ENCODE data around the gene ESM1. TPM values are rescaled to one million over a fixed set of nuclear protein-coding genes. Genes with fewer than 3 reads are reported as not detected.

The ESM1 gene
- total and polyA plus RNA-seq, 2 of the 8 experiments (the other 6 are each of a cell fraction or from before 2014, with no cell fraction given) = not detected

- H3K36me3 ChIP-seq (ENCODE audit: control insufficient read depth in 2 of 4, insufficient read depth in 4 of 4, low read length in 3 of 4) = no peaks in the 10 kb centered on the region; a peak in 1 of 8 replicates
- H4K20me1 ChIP-seq (replicated peaks in 1 of 2; ENCODE audit: control insufficient read depth in 1 of 2, insufficient read depth in 2 of 2, low read length in 2 of 2) = no peaks in the 10 kb centered on the region
- H2BK12ac ChIP-seq (ENCODE audit: low read depth, low read length) = no peak overlapping the region
- ChIA-PET CTCF (ENCODE audit: partially characterized antibody) (interaction anchor here (0.6 to 10.5 kb wide), 11 partner anchors 12 to 217 kb away, joined by 3 to 144 read pairs (median 8); partner anchors contain the start of gene GPX8), POLR2A (ENCODE audit: partially characterized antibody) (no interaction called here)
- H3K23ac ChIP-seq (ENCODE audit: insufficient read length) = no peak overlapping the region
- H4K91ac ChIP-seq (replicated peaks; ENCODE audit: insufficient read length, low read length) = no peak overlapping the region
- no peaks in the 10 kb centered on the region for H3K27me3 ChIP-seq (replicated peaks in 1 of 4; ENCODE audit: control insufficient read depth in 3 of 4, extremely low read depth in 1 of 4, insufficient read depth in 3 of 4, low read length in 3 of 4)
- H3K9me3 ChIP-seq (ENCODE audit: insufficient read depth in 2 of 2, low read depth in 1 of 2, low read length in 1 of 2) = no peaks in the 10 kb centered on the region
- no peak overlapping the region for H2AK5ac ChIP-seq (ENCODE audit: low read depth, low read length)
- H3K56ac ChIP-seq (replicated peaks; ENCODE audit: insufficient read length, low read depth, low read length) = no peak overlapping the region
- H3K79me1 ChIP-seq (ENCODE audit: low read depth, low read length) = no peaks in the 10 kb centered on the region
- no peak overlapping the region for H3K4me2 ChIP-seq (ENCODE audit: insufficient read depth in 1 of 2, low read depth in 2 of 2, low read length in 2 of 2)
- H2AFZ ChIP-seq (ENCODE audit: low read length) = no peak overlapping the region
- no peak overlapping the region for H3K4me3 ChIP-seq (ENCODE audit: extremely low read depth in 1 of 4, insufficient read depth in 2 of 4, low read depth in 3 of 4, low read length in 4 of 4)
- no peak overlapping the region for H2BK15ac ChIP-seq (ENCODE audit: low read length)
- H3K4ac ChIP-seq (replicated peaks; ENCODE audit: insufficient read length, low read depth, low read length) = no peak overlapping the region
- no peak overlapping the region for H2BK120ac ChIP-seq (replicated peaks; ENCODE audit: low read depth, low read length)
- H3K79me2 ChIP-seq (ENCODE audit: control insufficient read depth in 1 of 2, insufficient read depth in 2 of 2, low read length in 2 of 2) = no peaks in the 10 kb centered on the region
- H3K27ac ChIP-seq (ENCODE audit: low read depth, low read length) = no peak overlapping the region
- 96% methylated on average over 9 of the region's 9 CpGs; no CpG with 5 or more reads in 1 of the 2 experiments for WGBS, 2 experiments (ENCODE audit: extremely low coverage in 1 of 2, insufficient coverage in 1 of 2, insufficient read length in 1 of 2, insufficient replicate concordance in 2 of 2, low coverage in 1 of 2, low lambda C conversion rate in 2 of 2, missing lambda C conversion rate in 1 of 2)
- no peaks in the 10 kb centered on the region for H3K23me2 ChIP-seq (ENCODE audit: low read depth, low read length)
- no peak overlapping the region for H3K9ac ChIP-seq (replicated peaks in 1 of 4; ENCODE audit: extremely low read depth in 1 of 4, low read depth in 3 of 4, low read length in 3 of 4)
- no peak overlapping the region for H2BK5ac ChIP-seq (ENCODE audit: low read depth, low read length)
- H2BK20ac ChIP-seq (ENCODE audit: low read length) = no peak overlapping the region
- DNase-seq (ENCODE audit: low read depth in 1 of 2, low spot score in 2 of 2) (no peak), FAIRE-seq (no peak)
- H3K14ac ChIP-seq (ENCODE audit: insufficient read length) = no peak overlapping the region
- no peak overlapping the region for H4K8ac ChIP-seq (ENCODE audit: extremely low read depth, insufficient read depth, low read length)
- H3K4me1 ChIP-seq (replicated peaks in 1 of 4; ENCODE audit: control insufficient read depth in 3 of 4, insufficient read depth in 4 of 4, low read length in 3 of 4) = no peaks in the 10 kb centered on the region
- H4K5ac ChIP-seq (ENCODE audit: insufficient read length, low read depth, low read length) = no peak overlapping the region
- no peak overlapping the region for H3K18ac ChIP-seq (ENCODE audit: extremely low read depth, low read length)
- no peak for TF ChIP-seq CEBPB (IDR thresholded peaks at IDR 0.05; ENCODE audit: low read depth, low read length)
- no peak for TF ChIP-seq CBX8 (IDR thresholded peaks at IDR 0.05; ENCODE audit: borderline replicate concordance, low read depth, low read length)
- no peak for TF ChIP-seq MAFK (IDR thresholded peaks at IDR 0.05; ENCODE audit: low read depth, low read length)
- no peak for TF ChIP-seq SP1 (IDR thresholded peaks at IDR 0.05; ENCODE audit: low read depth, low read length)
- TF ChIP-seq POLR2A (IDR thresholded peaks at IDR 0.05; ENCODE audit: control extremely low read depth in 1 of 2, low read depth in 2 of 2, low read length in 2 of 2) = no peak
- TF ChIP-seq CTBP2 (IDR thresholded peaks at IDR 0.05; ENCODE audit: borderline replicate concordance, insufficient read depth, insufficient read length, low read length) = no peak
- no peak for TF ChIP-seq RAD21 (IDR thresholded peaks at IDR 0.05 in 1 of 2, conservative IDR thresholded peaks at IDR 0.05 in 1 of 2; ENCODE audit: low read depth in 2 of 2, low read length in 2 of 2)
- TF ChIP-seq RNF2 (IDR thresholded peaks at IDR 0.05; ENCODE audit: borderline replicate concordance, low read depth, low read length, missing control alignments, poor library complexity, severe bottlenecking) = no peak
- no peak for TF ChIP-seq HDAC2 (IDR thresholded peaks at IDR 0.05; ENCODE audit: borderline replicate concordance in 1 of 2, low read depth in 2 of 2, low read length in 2 of 2)
- no peak for TF ChIP-seq TBP (IDR thresholded peaks at IDR 0.05; ENCODE audit: low read depth, low read length)
- TF ChIP-seq KDM4A (IDR thresholded peaks at IDR 0.05; ENCODE audit: low read depth, low read length, severe bottlenecking) = no peak
- TF ChIP-seq JUN (IDR thresholded peaks at IDR 0.05; ENCODE audit: low read depth, low read length) = no peak
Measured at GRCh38 chr5:54942064-54942778, 43.2 kb downstream of the ESM1 start.

All from H1 (cell line).